WTC11 (cell line): ENCODE measurements around the gene LARP1B.
"Not testable (repeated sequence)": the region's sequence is repeated elsewhere in the genome, so short reads cannot be mapped to it uniquely, and the experiment has no call there.

Experiments used
- ATF2 ChIP-seq: sonication (generic); formaldehyde crosslinking; IDR thresholded peaks from 2 replicates; pipeline ENCODE4 v1.8.1; 2022; ENCODE audit warnings: low read depth, missing genetic modification reagents, borderline replicate concordance
- CREM ChIP-seq: sonication (generic); formaldehyde crosslinking; IDR thresholded peaks from 2 replicates; pipeline ENCODE4 v1.8.1; 2022; ENCODE audit warnings: mild to moderate bottlenecking, missing genetic modification reagents, moderate library complexity
- ELF4 ChIP-seq: sonication (generic); formaldehyde crosslinking; IDR thresholded peaks from 2 replicates; pipeline ENCODE4 v1.8.1; 2022; ENCODE audit warnings: low read depth, mild to moderate bottlenecking, moderate library complexity, missing genetic modification reagents
- ESRRA ChIP-seq: sonication (generic); formaldehyde crosslinking; IDR thresholded peaks from 2 replicates; pipeline ENCODE4 v1.8.1; 2022; ENCODE audit warnings: mild to moderate bottlenecking, missing genetic modification reagents, borderline replicate concordance
- MAX ChIP-seq: sonication (generic); formaldehyde crosslinking; IDR thresholded peaks from 2 replicates; pipeline ENCODE4 v1.8.0; 2022; ENCODE audit warnings: mild to moderate bottlenecking, missing genetic modification reagents
- NR2C2 ChIP-seq: sonication (generic); formaldehyde crosslinking; IDR thresholded peaks from 2 replicates; pipeline ENCODE4 v1.8.0; 2022; ENCODE audit warnings: mild to moderate bottlenecking, missing genetic modification reagents
- TF ChIP-seq, protein P1 (sequence below): fragments of 200-600 bp; IDR thresholded peaks from 2 replicates; pipeline ENCODE4 v1.8.0; 2022; ENCODE audit warnings: antibody characterized with exemption

DNA sequence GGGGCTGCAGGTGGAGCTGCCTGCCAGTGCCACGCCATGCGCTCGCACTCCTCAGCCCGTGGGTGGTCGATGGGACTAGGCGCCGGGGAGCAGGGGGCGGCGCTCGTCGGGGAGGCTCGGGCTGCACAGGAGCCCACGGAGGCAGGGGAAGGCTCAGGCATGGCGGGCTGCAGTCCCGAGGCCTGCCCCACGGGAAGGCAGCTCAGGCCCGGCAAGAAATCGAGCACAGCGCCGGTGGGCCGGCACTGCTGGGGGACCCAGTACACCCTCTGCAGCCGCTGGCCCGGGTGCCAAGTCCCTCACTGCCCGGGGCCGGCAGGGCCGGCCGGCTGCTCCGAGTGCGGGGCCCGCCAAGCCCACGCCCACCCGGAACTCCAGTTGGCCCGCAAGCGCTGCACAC is 13.6 kb upstream of the LARP1B start:
- not testable (repeated sequence) for TF ChIP-seq ELF4 (CRISPR knock-in tag); CREM (CRISPR knock-in tag); MAX; ESRRA (CRISPR knock-in tag); ATF2; NR2C2 (CRISPR knock-in tag)
- TF ChIP-seq, protein P1, sequence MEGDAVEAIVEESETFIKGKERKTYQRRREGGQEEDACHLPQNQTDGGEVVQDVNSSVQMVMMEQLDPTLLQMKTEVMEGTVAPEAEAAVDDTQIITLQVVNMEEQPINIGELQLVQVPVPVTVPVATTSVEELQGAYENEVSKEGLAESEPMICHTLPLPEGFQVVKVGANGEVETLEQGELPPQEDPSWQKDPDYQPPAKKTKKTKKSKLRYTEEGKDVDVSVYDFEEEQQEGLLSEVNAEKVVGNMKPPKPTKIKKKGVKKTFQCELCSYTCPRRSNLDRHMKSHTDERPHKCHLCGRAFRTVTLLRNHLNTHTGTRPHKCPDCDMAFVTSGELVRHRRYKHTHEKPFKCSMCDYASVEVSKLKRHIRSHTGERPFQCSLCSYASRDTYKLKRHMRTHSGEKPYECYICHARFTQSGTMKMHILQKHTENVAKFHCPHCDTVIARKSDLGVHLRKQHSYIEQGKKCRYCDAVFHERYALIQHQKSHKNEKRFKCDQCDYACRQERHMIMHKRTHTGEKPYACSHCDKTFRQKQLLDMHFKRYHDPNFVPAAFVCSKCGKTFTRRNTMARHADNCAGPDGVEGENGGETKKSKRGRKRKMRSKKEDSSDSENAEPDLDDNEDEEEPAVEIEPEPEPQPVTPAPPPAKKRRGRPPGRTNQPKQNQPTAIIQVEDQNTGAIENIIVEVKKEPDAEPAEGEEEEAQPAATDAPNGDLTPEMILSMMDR = not testable (repeated sequence)
